NAMALWA (cell line): ENCODE measurements around the gene HSPA6.
"Not testable (repeated sequence)": the region's sequence is repeated elsewhere in the genome, so short reads cannot be mapped to it uniquely, and the experiment has no call there.

Source experiments
- DNase-seq: peaks from one replicate; pipeline ENCODE4 v3.0.0-alpha.2; 2015; ENCODE audit warnings: low spot score

Gene HSPA6

DNA sequence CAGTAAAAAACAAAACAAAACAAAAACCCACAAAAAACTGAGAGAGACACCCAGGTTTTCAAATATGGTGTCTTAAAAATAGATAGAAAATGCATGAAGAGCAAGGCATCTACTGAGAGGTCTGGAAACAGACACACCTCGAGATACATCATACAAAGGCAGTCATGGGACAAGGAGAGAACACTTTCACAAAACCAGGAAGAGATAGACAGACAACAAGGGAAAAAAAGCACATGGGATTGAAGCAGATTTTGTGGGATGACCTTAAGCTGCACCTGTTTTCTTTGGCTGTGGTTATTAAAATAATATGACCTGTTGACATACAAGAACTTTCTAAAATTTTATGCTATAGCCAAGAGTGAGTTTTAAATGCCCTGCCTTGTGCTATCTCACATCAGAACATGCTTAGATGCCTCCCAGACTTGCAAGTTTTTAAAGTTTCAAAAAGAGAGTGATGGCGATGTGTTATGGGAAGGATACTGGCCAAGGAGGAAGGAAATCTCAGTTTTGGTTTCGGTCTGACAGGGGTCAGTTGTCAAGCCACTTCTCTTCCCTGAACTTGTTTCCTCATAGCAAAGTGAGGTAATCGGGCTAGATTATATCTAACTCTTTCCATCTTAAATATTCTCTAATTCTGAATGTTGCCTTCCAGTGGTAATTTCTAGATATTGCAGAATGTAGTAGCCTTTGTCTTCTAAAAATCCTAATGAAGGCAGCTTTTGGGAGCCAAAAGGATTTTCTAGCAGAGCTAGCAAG, 36.8 kb downstream of the HSPA6 start:
- DNase-seq: peak; percentile 49

- not testable (repeated sequence) for DNase-seq
Observed at GRCh38 chr1:161562441-161562840, 38.1 kb downstream of the HSPA6 start.

- not testable (repeated sequence) for DNase-seq
Observed at GRCh38 chr1:161563522-161563921, 39.2 kb downstream of the HSPA6 start.

DNA sequence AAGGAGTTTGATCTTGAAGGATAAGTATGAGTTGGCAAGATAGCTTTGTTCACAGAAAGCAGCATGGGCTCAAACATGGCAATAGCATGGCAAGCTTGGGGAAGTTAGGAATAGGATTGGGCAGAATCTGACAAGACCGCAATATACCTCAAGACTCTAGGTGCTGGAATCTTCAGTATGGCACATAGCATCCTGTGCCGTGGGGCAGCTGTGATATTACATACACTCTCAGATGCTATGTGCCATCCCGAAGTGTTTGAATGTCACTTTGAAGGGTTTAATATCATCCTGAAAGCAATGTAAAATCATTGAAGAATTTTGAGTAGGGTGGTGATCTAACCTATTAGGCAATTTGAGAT, 42.2 kb downstream of the HSPA6 start:
- DNase-seq: not testable (repeated sequence)

GRCh38 chr1:161571703-161572102, 47.4 kb downstream of the HSPA6 start:
- DNase-seq: not testable (repeated sequence)
